GM19193 (cell line): ENCODE data around the gene KRT81.

ENCODE experiments used
- POLR2A ChIP-seq: IDR thresholded peaks from 4 replicates; pipeline ENCODE4 v1.6.1; 2011; ENCODE audit not compliant: insufficient read depth, insufficient read length; ENCODE audit errors: extremely low read depth

Gene KRT81

GRCh38 chr12:52243856-52244614, 47.3 kb downstream of the KRT81 start:
- TF ChIP-seq POLR2A = peak; percentile 64

GRCh38 chr12:52243259-52243855, 48.0 kb downstream of the KRT81 start:
- TF ChIP-seq POLR2A = no peak

GRCh38 chr12:52242442-52243258, 48.7 kb downstream of the KRT81 start:
- TF ChIP-seq POLR2A = no peak

- no peak for TF ChIP-seq POLR2A
Observed at GRCh38 chr12:52241205-52241842, 50.0 kb downstream of the KRT81 start.

- TF ChIP-seq POLR2A = no peak
Observed at GRCh38 chr12:52239767-52240166, 51.6 kb downstream of the KRT81 start.

- no peak for TF ChIP-seq POLR2A
Observed at GRCh38 chr12:52238916-52239646, 52.3 kb downstream of the KRT81 start.

- no peak for TF ChIP-seq POLR2A
Observed at GRCh38 chr12:52238207-52238840, 53.0 kb downstream of the KRT81 start.

GRCh38 chr12:52236386-52237050, 54.8 kb downstream of the KRT81 start:
- no peak for TF ChIP-seq POLR2A
